ENCODE measurements around the gene TMCO2.

- no peak for TF ChIP-seq CTCF (IDR thresholded peaks at IDR 0.05; ENCODE audit: low read depth, low read length)
- TF ChIP-seq EZH2phosphoT487 (IDR thresholded peaks at IDR 0.05; ENCODE audit: low read depth), result no peak
Measured at GRCh38 chr1:40224040-40224439, 23.7 kb upstream of the TMCO2 start.

Measured in OCI-LY3 (cell line).